Activated CD4-positive, alpha-beta T cell treated with anti-CD3 and anti-CD28 coated beads for 24 hours (primary cell): Measurements from ENCODE around the gene ZSCAN22.
"Not testable (repeated sequence)": the region's sequence is repeated elsewhere in the genome, so short reads cannot be mapped to it uniquely, and the experiment has no call there.

Experiments
- DNase-seq, 2 donors: peaks; one replicate each; pipeline ENCODE4 v3.0.0-alpha.2; 2020; ENCODE audit warnings: low read depth in 2 of 2

ZSCAN22 gene

DNA sequence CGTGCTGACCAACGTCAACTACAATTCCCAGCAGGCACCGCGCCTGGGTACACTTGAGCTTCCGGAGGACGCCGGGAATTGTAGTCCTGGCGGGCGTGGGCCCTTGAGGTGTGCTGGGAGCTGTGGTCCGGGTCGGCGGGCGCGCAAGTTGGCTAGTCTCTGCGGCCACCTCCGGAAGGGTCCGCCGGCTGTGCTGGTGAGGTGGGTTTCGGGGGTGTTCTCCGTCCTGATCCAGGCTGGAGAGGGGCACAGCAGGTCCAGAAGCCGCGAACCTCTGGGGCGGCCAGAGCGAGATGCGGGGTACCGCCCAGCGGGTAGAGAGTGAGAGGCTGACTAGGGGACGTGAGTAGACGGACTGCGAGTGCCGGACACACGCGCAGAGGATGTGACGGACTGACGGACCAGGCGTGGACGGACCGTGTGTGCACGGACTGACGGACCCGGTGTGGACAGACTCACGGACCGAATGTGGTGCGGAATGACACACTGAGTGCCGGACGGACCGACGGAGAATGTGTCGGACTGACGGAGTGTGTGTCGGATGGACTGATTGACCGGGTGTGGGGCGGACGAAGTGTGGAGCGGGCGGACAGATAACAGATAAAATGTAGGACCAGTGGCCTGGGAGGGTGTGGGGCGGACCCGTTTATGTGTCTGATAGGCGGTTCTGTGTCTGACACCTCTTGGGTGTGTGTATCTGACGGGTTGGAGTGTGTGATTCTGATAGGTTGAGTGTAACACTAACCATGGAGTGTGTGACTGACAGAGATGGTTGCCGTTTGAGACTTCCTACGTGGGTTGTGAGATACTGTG lies at the start of gene ZSCAN22:
Gene ZSCAN22, plus strand, starts transcription at position 81 of the 813 bp plus-strand sequence. CDS start 7,809 bp downstream, outside the sequence.
- DNase-seq: peak; percentile 79 to 90

DNA sequence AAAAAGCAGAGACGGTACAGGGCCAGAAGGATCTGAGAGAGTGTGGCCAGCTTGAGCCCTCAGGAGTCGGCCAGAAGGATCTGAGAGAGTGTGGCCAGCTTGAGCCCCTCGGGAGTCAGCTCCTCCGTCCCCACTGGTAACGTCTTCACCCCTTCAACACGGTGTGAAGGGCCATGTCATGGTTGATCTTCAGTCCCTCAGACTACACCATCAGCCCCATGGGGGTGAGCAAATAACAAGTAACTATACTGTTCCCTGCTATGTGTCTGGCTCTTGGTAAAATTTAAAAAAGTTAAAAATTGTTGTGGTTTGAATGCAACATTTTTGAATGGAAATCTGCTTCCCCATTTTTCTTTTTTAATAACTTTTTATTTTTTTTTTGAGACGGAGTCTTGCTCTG lies 49.6 kb upstream of the ZSCAN22 start:
- no peak for DNase-seq

GRCh38 chr19:58277748-58278540 lies 48.9 kb upstream of the ZSCAN22 start:
- DNase-seq: no peak

DNA sequence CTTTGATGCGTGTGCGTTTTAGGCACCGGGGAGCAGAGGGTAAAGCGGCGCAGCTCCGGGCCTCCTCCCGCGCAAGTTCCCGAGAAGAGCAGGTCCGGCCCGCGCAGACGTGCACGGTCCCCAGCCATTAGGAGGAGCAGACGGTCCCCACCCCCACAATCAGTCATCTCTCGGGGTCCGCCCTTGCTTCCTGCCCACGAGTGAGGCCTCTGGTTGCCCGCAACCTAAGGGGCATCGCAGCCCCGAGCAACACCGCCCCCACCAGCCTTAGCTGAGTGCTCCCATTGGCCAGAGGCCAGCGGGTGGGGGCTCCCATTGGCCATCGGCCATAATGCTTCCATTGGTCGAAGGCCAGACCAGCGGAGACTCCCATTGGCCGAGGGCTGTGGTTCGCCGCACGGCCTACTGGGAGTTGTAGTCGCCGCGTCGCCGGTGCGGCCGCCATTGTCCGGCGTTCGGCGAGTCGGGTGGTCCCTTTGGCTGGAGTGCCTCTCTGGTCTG lies 48.2 kb upstream of the ZSCAN22 start, which contains the start of gene ZNF8:
Gene ZNF8, plus strand, starts transcription at position 415 of the 501 bp plus-strand sequence. CDS start 127 bp downstream, outside the sequence.
- peak; percentile 93 to 95 for DNase-seq

- peak; percentile 16 to 37 for DNase-seq
Observed at GRCh38 chr19:58279042-58279924, 47.5 kb upstream of the ZSCAN22 start.

GRCh38 chr19:58279925-58280316 lies 46.9 kb upstream of the ZSCAN22 start:
- DNase-seq: no peak

DNA sequence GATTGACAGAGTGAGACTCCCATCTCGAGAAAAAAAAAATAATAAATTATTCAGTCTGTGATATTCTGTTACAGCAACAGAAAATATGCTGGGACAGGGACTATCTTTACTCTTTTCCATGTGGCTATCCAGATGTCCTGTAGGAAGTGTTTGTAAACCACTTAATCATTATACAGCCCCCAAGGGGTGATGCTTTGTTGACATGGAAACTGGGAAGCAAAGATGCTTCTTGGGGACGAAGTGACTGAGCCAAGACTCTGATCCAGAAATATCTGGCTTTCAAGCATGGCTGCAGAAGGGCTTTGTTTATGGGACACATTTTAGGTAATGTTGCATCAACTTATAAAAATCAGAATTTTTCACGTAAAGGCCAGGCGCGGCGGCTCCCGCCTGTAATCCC lies 42.6 kb upstream of the ZSCAN22 start:
- DNase-seq: no peak

DNA sequence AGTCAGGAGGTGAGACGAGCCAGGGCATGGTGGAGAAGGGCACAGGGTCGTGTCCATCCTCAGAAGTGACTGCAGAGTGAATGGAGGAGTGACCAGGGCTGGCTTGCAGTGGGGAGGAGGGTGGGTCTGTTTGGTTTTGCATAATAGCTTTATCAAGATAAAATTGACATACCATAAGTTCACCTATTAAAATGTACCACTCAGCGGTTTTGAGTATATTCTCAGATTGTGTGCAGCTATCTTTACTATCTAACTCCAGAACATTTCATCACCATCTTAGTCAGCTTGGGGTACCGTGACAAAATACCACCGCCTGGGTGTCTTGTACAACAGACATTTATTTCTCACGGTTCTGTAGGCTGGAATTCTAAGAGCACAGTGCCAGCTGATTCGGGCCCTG lies 34.9 kb upstream of the ZSCAN22 start:
- no peak for DNase-seq

- DNase-seq: no peak
Observed at GRCh38 chr19:58294743-58295374, 31.9 kb upstream of the ZSCAN22 start.

DNA sequence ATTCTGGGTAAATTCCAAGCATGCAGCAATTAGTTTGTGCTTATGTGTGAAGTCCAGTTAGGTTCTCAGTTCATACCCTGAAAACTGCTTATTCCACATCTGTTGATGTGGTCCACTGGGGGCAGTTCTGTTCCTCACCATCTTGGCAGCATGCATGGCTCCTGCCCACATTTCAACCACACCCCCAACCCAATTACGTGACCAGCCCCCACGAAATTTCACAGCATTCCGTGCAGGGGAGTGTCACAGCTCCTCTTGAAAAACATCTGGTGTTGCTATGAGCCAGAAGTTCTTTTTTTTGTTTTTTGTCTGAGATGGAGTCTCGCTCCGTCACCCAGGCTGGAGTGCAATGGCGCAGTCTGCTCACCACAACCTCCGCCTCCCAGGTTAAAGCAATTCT lies 30.7 kb upstream of the ZSCAN22 start:
- DNase-seq: no peak

GRCh38 chr19:58300620-58301019 lies 26.2 kb upstream of the ZSCAN22 start:
- no peak for DNase-seq

DNA sequence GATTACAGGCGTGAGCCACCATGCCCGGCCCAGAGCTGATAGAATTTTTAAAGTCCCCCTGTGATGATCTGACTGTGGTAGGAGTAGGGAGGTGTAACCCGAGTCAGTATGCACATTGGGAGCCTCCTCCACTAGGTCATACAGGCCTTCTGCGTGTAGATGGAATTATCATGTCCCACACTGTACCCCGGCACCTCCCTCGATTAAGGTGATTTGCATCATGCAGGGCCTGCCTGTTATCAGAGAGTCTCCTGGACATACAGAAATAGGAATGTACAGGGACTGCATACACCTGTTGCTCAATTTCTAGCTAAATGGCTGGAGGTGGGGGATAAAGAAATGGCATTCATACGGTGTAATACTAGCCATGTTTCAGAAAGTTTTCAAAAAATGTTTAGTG lies 22.5 kb upstream of the ZSCAN22 start:
- DNase-seq: no peak

DNA sequence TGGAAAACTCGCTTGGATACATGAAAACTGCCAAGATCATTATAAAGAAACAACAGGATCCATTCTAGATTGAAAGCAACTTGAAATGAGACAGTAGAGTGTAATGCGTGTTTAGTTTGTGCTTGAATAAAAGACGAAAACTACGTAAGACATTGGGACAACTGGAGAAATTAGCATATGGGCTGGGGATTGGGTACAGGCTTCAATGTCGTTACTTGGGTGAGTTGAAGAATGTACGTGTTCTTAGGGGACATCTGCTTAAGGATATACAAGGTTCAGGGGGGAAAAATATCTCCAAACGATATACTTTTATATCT lies 22.1 kb upstream of the ZSCAN22 start:
- DNase-seq: no peak

DNA sequence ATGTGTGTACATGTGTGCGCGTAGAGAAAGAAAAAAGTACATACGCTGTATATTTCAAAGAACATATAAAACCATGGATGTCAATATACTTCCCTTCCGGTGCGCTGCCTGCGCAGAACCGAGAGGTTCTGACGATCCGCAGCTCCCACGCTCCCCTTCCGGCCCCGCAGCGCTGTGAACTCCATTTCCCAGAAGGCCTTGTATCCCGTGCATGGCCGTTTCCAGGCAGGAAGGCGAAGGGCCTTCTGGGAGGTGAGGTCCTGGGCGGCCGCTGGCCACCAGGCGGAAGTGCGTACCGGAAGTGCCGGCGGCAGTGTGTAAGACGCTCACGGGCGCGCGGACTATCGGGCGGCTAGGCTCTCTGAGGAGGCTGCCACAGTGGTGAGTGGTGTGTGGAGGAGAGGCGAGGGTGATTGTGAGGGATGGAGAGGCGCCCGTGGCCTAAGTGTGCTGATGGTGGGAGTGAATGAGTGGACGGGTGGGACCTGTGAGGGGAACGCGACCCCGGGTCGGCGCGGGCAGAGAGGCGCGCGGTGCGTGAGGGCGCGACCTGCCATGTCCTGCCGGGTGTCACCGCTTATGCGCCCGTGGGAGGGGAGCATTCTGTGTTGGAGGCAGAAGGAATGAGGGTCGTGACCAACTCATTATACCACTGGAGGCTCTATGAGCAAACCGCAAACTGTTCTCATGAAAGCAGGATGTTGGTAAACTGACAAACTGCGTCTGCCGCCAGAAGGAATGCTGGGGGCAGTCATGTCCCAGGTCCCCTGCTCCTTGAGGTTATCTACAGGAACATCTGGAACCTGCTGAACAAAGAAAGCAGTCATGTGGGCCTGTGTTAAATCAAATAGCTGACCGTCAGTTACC lies 21.5 kb upstream of the ZSCAN22 start, which contains the start of gene ERVK3-1:
Gene ERVK3-1, plus strand, starts transcription at position 313 of the 867 bp plus-strand sequence. CDS start 6,792 bp downstream, outside the sequence.
- DNase-seq: peak; percentile 87 to 90

DNA sequence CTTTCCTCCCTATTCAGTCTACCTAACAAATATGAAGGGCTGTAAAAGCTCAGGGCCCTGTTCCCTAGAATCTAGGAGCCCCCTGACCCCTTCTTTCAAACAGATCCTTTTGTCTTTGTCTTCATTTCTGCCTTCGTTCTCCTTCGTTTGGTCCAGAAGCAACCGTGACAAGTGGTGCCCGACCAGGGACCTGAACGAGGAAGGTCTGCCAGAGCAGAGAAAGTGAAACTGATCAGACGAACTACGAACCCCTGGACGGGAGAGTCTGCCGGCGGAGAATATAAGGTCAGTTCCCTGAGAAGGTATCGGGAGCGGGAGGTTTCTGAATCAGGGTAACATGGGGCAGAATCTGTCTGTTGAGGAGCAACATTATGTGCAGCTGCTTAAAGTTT lies 20.9 kb upstream of the ZSCAN22 start:
- DNase-seq: no peak

DNA sequence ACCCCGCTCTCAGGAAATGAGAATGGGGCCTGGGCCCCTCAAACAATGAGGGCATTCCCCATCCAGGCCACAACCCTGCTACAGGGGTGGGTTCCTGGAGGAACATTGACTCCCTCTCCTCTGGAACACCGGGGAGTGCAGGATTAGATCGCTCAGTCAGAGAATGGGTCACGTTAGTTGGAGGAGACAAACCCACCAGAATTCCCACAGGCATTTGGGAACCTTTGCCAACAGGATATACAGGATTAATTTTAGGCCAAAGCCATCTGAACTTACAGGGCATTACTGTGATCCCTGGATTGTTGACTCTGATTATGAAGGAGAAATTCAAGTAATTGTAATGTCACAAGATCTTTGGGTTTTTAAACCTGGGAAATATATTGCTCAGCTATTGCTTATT lies 19.1 kb upstream of the ZSCAN22 start:
- no peak for DNase-seq

- not testable (repeated sequence) for DNase-seq
Observed at GRCh38 chr19:58310685-58311084, 16.1 kb upstream of the ZSCAN22 start.

GRCh38 chr19:58311345-58311865 lies 15.4 kb upstream of the ZSCAN22 start:
- no peak for DNase-seq

- DNase-seq: no peak
Observed at GRCh38 chr19:58315580-58315979, 11.2 kb upstream of the ZSCAN22 start.
